Measurements from ENCODE around the gene MAPKAPK3. TPM values are rescaled to one million over a fixed set of nuclear protein-coding genes. Genes with fewer than 3 reads are reported as not detected.

MAPKAPK3 gene
- polyA plus RNA-seq (2013): 121 TPM

DNA sequence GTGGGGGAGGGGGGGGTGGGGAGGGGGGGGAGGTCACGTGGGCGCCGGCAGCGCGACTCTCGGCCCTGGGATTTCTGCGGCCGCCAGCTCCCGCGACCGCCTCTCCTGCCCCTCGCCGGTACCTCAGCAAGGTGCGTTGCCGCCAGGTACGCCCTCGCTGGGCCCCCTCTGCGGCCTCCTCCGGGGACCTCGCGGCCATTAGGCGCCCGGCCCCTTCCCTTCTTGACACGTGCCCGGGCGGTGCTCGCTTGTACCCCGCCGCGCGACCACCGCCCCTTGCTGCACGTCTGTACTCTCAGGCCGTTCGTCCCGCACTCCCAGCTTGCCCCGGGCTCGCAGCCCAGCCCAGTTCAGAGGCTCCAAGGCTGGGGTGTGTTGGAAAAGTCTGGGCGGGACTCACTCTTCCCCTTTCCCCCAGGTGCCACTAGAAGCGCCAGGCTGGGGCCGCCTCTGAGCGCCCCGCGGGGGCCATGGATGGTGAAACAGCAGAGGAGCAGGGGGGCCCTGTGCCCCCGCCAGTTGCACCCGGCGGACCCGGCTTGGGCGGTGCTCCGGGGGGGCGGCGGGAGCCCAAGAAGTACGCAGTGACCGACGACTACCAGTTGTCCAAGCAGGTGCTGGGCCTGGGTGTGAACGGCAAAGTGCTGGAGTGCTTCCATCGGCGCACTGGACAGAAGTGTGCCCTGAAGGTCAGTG is at the start of gene MAPKAPK3:
TSS of gene MAPKAPK3 (plus strand) at position 56 of the 696 bp plus-strand sequence. CDS start at position 471, 415 bp downstream.
- POLR2A ChIA-PET: interaction anchor here (1.4 to 2.2 kb wide), 3 partner anchors 35 to 768 kb away, joined by 5 to 10 read pairs (median 6); partner anchors contain the start of genes HEMK1 and MANF
- H3K27ac ChIP-seq (ENCODE audit: insufficient read depth in 1 of 2, low read depth in 1 of 2, low read length in 2 of 2, poor library complexity in 1 of 2, severe bottlenecking in 2 of 2): peak within 1 kb of the TSS; percentile 72 to 87
- peak in 2 of 3 donors; percentile 56 to 63 for DNase-seq
- peaks cover 19 to 78% (median 76%) of the 10 kb centered on the region in 4 experiments for H3K4me1 ChIP-seq (ENCODE audit: control extremely low read depth in 1 of 4, control insufficient read depth in 4 of 4, insufficient read depth in 4 of 4, low read length in 3 of 4)
- peaks cover 0 to 27% (median under 1%) of the 10 kb centered on the region in 4 experiments for H3K36me3 ChIP-seq (ENCODE audit: control insufficient read depth in 4 of 4, insufficient read depth in 4 of 4, low read length in 3 of 4)
- WGBS (ENCODE audit: insufficient coverage): under 1% methylated on average over 37 of the region's 58 CpGs
- CTCF ChIA-PET: interaction anchor here (0.8 to 40.1 kb wide), 26 partner anchors 12 to 1000 kb away, joined by 3 to 799 read pairs (median 4); partner anchors contain the start of genes C3orf18 and HEMK1
- no peaks in the 10 kb centered on the region for H3K27me3 ChIP-seq (replicated peaks in 2 of 5; ENCODE audit: control insufficient read depth in 4 of 5, insufficient read depth in 5 of 5, low read length in 4 of 5)
- peak within 1 kb of the TSS; percentile 65 to 95 (median 88) for H3K4me3 ChIP-seq (ENCODE audit: control insufficient read depth in 1 of 7, extremely low read depth in 1 of 7, insufficient read depth in 4 of 7, low read depth in 2 of 7, low read length in 6 of 7)
- no peaks in the 10 kb centered on the region for H3K9me3 ChIP-seq (ENCODE audit: control extremely low read depth in 1 of 5, control insufficient read depth in 4 of 5, insufficient read depth in 2 of 5, low read depth in 1 of 5, low read length in 4 of 5)

DNA sequence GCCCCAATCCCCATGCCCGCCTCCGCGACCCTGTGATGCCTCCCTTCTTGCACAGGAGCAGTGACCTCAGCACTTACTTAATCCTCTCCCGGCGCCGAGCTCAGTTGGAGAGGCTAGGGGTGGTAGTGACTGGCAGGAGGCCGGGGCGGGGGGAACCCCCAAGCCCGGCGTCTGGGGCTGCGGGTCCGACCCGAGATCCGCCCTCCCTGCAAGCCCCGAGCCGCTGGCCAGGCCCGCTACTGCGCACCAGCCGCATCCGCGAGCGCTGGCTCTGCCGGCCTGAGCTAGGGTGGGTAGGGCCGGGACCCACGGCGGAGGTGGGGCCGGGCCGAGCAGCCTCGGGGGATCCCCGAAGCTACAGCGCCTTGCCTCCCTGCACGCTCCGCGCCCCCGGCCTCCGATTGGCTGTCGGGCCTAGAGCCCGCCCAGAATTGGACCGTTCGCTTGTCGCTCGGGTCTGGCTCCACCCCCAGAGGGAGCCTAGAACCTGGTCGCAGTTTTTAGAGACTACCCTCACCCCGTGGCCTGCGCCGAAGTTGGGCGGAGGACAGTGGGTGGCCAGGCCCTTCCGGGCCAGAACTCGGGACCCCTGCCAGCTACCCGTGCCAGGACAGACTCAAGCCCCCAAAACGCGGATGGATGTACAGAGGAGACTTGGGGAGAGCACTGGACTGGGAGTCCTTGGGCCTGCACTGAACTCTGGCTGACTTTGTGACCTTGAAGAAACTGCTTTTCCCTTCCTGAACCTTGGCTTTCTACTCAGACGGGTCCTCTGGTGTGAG is 49.4 kb upstream of the MAPKAPK3 start, which contains the start of gene C3orf18:
TSS of gene C3orf18 (minus strand) at position 362 of the 782 bp plus-strand sequence. CDS start 2,048 bp downstream, outside the sequence.
- ChIA-PET POLR2A (interaction anchor here (0.5 to 0.8 kb wide), 2 partner anchors 18 to 812 kb away, joined by 3 read pairs; no protein-coding TSS in a partner anchor), CTCF (interaction anchor here (0.9 to 18.0 kb wide), 4 partner anchors 22 to 86 kb away, joined by 3 to 799 read pairs (median 104); partner anchors contain the start of genes CISH and MAPKAPK3)
- peaks cover 0 to 4% (median 0%) of the 10 kb centered on the region in 5 experiments for H3K27me3 ChIP-seq (replicated peaks in 2 of 5; ENCODE audit: control insufficient read depth in 4 of 5, insufficient read depth in 5 of 5, low read length in 4 of 5)
- WGBS (ENCODE audit: insufficient coverage): 2% methylated on average over 48 of the region's 53 CpGs
- peak; percentile 90 to 96 (median 95) for DNase-seq
- peak within 1 kb of the TSS; percentile 42 to 98 (median 91) for H3K4me3 ChIP-seq (ENCODE audit: control insufficient read depth in 1 of 7, extremely low read depth in 1 of 7, insufficient read depth in 4 of 7, low read depth in 2 of 7, low read length in 6 of 7)
- peaks cover 0 to 4% (median 0%) of the 10 kb centered on the region in 4 experiments for H3K36me3 ChIP-seq (ENCODE audit: control insufficient read depth in 4 of 4, insufficient read depth in 4 of 4, low read length in 3 of 4)
- H3K9me3 ChIP-seq (ENCODE audit: control extremely low read depth in 1 of 5, control insufficient read depth in 4 of 5, insufficient read depth in 2 of 5, low read depth in 1 of 5, low read length in 4 of 5): no peaks in the 10 kb centered on the region
- H3K27ac ChIP-seq (ENCODE audit: insufficient read depth in 1 of 2, low read depth in 1 of 2, low read length in 2 of 2, poor library complexity in 1 of 2, severe bottlenecking in 2 of 2): peak within 1 kb of the TSS in 1 of 2 experiments; percentile 80
- H3K4me1 ChIP-seq (ENCODE audit: control extremely low read depth in 1 of 4, control insufficient read depth in 4 of 4, insufficient read depth in 4 of 4, low read length in 3 of 4): peaks cover 7 to 42% (median 36%) of the 10 kb centered on the region in 4 experiments

DNA sequence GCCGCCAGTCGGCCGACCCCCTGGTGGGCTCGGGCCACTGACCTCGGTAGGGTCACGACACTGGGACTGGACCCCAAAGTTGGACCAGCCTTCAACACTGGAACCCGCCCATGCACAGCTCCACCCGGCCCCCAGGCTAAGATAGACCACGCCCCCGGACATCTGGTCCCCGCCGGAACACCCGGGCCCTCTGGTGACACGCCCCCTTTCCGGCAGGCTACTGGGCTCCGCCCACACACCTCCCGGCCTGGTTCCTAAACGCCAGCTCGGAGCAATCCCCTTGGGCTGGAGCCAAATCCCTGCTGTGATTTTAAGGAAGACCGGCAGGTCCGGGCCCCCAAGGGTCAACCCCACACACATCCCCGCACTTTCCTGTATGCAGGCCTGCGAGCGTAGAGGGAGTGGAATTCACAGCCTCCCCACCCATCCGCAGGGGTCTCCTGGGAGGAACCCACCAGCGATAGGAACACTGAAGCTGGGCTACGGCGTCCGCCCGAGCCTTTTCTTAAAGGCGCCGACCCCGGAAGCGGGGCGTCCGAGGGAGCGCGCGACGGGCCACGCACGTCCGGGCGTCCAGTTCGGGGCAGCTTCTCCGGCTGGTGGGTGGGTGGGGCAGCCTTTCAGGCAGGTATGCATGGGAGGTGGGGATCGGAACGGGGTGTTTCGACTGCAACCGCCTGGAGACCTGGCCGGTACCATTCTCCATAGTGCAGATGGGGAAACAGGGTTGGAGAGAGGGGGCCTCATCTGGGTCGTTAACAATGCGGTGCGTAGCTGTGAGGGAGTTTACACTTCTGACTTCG is 47.8 kb upstream of the MAPKAPK3 start, which contains the start of gene HEMK1:
TSS of gene HEMK1 (plus strand) at position 576 of the 803 bp plus-strand sequence. CDS start 1,583 bp downstream, outside the sequence.
- peak; percentile 92 to 93 (median 93) for DNase-seq
- Histone ChIP-seq H3K36me3 (ENCODE audit: control insufficient read depth in 4 of 4, insufficient read depth in 4 of 4, low read length in 3 of 4) (peaks cover 0 to 6% (median 2%) of the 10 kb centered on the region in 4 experiments), H3K9me3 (ENCODE audit: control extremely low read depth in 1 of 5, control insufficient read depth in 4 of 5, insufficient read depth in 2 of 5, low read depth in 1 of 5, low read length in 4 of 5) (no peaks in the 10 kb centered on the region), H3K27me3 (replicated peaks in 2 of 5; ENCODE audit: control insufficient read depth in 4 of 5, insufficient read depth in 5 of 5, low read length in 4 of 5) (peaks cover 0 to 4% (median 0%) of the 10 kb centered on the region in 5 experiments), H3K27ac (ENCODE audit: insufficient read depth in 1 of 2, low read depth in 1 of 2, low read length in 2 of 2, poor library complexity in 1 of 2, severe bottlenecking in 2 of 2) (peak within 1 kb of the TSS; percentile 40 to 80), H3K4me3 (ENCODE audit: control insufficient read depth in 1 of 7, extremely low read depth in 1 of 7, insufficient read depth in 4 of 7, low read depth in 2 of 7, low read length in 6 of 7) (peak within 1 kb of the TSS; percentile 69 to 98 (median 91)), H3K4me1 (ENCODE audit: control extremely low read depth in 1 of 4, control insufficient read depth in 4 of 4, insufficient read depth in 4 of 4, low read length in 3 of 4) (peaks cover 7 to 57% (median 47%) of the 10 kb centered on the region in 4 experiments)
- 0% methylated on average over 45 of the region's 55 CpGs for WGBS (ENCODE audit: insufficient coverage)
- ChIA-PET POLR2A (interaction anchor here (0.7 to 1.7 kb wide), 8 partner anchors 21 to 816 kb away, joined by 3 to 6 read pairs (median 4); partner anchors contain the start of genes CISH, MANF and MAPKAPK3), CTCF (interaction anchor here (0.8 to 18.0 kb wide), 7 partner anchors 8 to 820 kb away, joined by 3 to 799 read pairs (median 10); partner anchors contain the start of genes CISH and MAPKAPK3)

GRCh38 chr3:50570508-50571279 is 46.3 kb upstream of the MAPKAPK3 start:
- WGBS (ENCODE audit: insufficient coverage): 96% methylated on average over 3 of the region's 5 CpGs
- no peak for DNase-seq
- peaks cover 0 to 4% (median 0%) of the 10 kb centered on the region in 5 experiments for H3K27me3 ChIP-seq (replicated peaks in 2 of 5; ENCODE audit: control insufficient read depth in 4 of 5, insufficient read depth in 5 of 5, low read length in 4 of 5)
- peak overlapping the region in 1 of 2 experiments; percentile 80 for H3K27ac ChIP-seq (ENCODE audit: insufficient read depth in 1 of 2, low read depth in 1 of 2, low read length in 2 of 2, poor library complexity in 1 of 2, severe bottlenecking in 2 of 2)
- H3K36me3 ChIP-seq (ENCODE audit: control insufficient read depth in 4 of 4, insufficient read depth in 4 of 4, low read length in 3 of 4): peaks cover 0 to 13% (median 6%) of the 10 kb centered on the region in 4 experiments
- ChIA-PET CTCF (interaction anchor here (1.2 to 18.0 kb wide), 10 partner anchors 8 to 819 kb away, joined by 3 to 799 read pairs (median 9); partner anchors contain the start of genes CISH and MAPKAPK3), POLR2A (interaction anchor here (1.0 kb wide), 2 partner anchors 22 to 43 kb away, joined by 3 to 5 read pairs; no protein-coding TSS in a partner anchor)
- peak overlapping the region in 3 of 7 experiments; percentile 91 to 98 (median 91) for H3K4me3 ChIP-seq (ENCODE audit: control insufficient read depth in 1 of 7, extremely low read depth in 1 of 7, insufficient read depth in 4 of 7, low read depth in 2 of 7, low read length in 6 of 7)
- H3K4me1 ChIP-seq (ENCODE audit: control extremely low read depth in 1 of 4, control insufficient read depth in 4 of 4, insufficient read depth in 4 of 4, low read length in 3 of 4): peaks cover 7 to 71% (median 47%) of the 10 kb centered on the region in 4 experiments
- H3K9me3 ChIP-seq (ENCODE audit: control extremely low read depth in 1 of 5, control insufficient read depth in 4 of 5, insufficient read depth in 2 of 5, low read depth in 1 of 5, low read length in 4 of 5): no peaks in the 10 kb centered on the region

GRCh38 chr3:50571486-50571885 is 45.5 kb upstream of the MAPKAPK3 start:
- peaks cover 7 to 71% (median 47%) of the 10 kb centered on the region in 4 experiments for H3K4me1 ChIP-seq (ENCODE audit: control extremely low read depth in 1 of 4, control insufficient read depth in 4 of 4, insufficient read depth in 4 of 4, low read length in 3 of 4)
- WGBS (ENCODE audit: insufficient coverage): 100% methylated on average over 1 of the region's 4 CpGs
- no peaks in the 10 kb centered on the region for H3K9me3 ChIP-seq (ENCODE audit: control extremely low read depth in 1 of 5, control insufficient read depth in 4 of 5, insufficient read depth in 2 of 5, low read depth in 1 of 5, low read length in 4 of 5)
- H3K27me3 ChIP-seq (replicated peaks in 2 of 5; ENCODE audit: control insufficient read depth in 4 of 5, insufficient read depth in 5 of 5, low read length in 4 of 5): peaks cover 0 to 4% (median 0%) of the 10 kb centered on the region in 5 experiments
- no peak overlapping the region for H3K4me3 ChIP-seq (ENCODE audit: control insufficient read depth in 1 of 7, extremely low read depth in 1 of 7, insufficient read depth in 4 of 7, low read depth in 2 of 7, low read length in 6 of 7)
- CTCF ChIA-PET: interaction anchor here (1.3 to 18.0 kb wide), 9 partner anchors 10 to 818 kb away, joined by 3 to 799 read pairs (median 8); partner anchors contain the start of genes CISH and MAPKAPK3
- DNase-seq: no peak
- POLR2A ChIA-PET: no interaction called here
- H3K36me3 ChIP-seq (ENCODE audit: control insufficient read depth in 4 of 4, insufficient read depth in 4 of 4, low read length in 3 of 4): peaks cover 0 to 13% (median 8%) of the 10 kb centered on the region in 4 experiments
- H3K27ac ChIP-seq (ENCODE audit: insufficient read depth in 1 of 2, low read depth in 1 of 2, low read length in 2 of 2, poor library complexity in 1 of 2, severe bottlenecking in 2 of 2): no peak overlapping the region

Measured in common myeloid progenitor, CD34-positive (primary cell).